ENCODE data around the gene ITFG1.

DNA sequence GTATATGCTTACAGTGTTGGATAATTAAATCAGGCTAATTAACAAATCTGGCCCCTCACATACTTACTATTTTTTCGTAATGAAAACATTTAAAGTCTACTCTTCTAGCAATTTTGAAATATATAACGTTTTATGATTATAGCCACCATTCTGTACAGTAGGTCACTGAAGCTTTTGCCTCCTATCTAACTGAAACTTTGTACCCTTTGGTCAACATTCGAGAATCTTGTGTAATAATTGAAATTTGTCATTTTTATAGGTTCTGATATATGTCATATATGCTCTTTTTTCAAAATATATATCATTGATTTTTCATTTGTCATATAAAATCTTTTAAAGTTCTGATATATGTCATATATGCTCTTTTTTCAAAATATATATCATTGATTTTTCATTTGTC is 12.9 kb upstream of the ITFG1 start:
- no peak for TF ChIP-seq CTCF (IDR thresholded peaks at IDR 0.05)
- TF ChIP-seq POLR2A (IDR thresholded peaks at IDR 0.05): no peak

All from right lobe of liver (tissue), 4 donors.